ENCODE results near the gene DLAT. TPM values are rescaled to one million over a fixed set of nuclear protein-coding genes. Genes with fewer than 3 reads are reported as not detected.

DLAT gene
- total and polyA plus RNA-seq, 11 donors: 48.7 to 179 (median 157) TPM

- ATAC-seq (no peak), DNase-seq (no peak)
- peaks cover 0 to 9% (median 0%) of the 10 kb centered on the region in 9 donors for H3K36me3 ChIP-seq
- no peak overlapping the region for H3K4me3 ChIP-seq
- H3K9me3 ChIP-seq: peaks cover 0 to 10% (median 0%) of the 10 kb centered on the region in 12 donors
- peaks cover 0 to 8% (median 0%) of the 10 kb centered on the region in 12 donors for H3K4me1 ChIP-seq
- H3K27me3 ChIP-seq: no peaks in the 10 kb centered on the region
- intact Hi-C loops (cut with DNase I): no loop called here
- WGBS, 4 donors: 94 to 98% (median 96%) methylated on average over 8 of the region's 8 CpGs
- no peak overlapping the region for H3K27ac ChIP-seq
- TF ChIP-seq POLR2A (IDR thresholded peaks at IDR 0.05): no peak
- TF ChIP-seq, protein P1, sequence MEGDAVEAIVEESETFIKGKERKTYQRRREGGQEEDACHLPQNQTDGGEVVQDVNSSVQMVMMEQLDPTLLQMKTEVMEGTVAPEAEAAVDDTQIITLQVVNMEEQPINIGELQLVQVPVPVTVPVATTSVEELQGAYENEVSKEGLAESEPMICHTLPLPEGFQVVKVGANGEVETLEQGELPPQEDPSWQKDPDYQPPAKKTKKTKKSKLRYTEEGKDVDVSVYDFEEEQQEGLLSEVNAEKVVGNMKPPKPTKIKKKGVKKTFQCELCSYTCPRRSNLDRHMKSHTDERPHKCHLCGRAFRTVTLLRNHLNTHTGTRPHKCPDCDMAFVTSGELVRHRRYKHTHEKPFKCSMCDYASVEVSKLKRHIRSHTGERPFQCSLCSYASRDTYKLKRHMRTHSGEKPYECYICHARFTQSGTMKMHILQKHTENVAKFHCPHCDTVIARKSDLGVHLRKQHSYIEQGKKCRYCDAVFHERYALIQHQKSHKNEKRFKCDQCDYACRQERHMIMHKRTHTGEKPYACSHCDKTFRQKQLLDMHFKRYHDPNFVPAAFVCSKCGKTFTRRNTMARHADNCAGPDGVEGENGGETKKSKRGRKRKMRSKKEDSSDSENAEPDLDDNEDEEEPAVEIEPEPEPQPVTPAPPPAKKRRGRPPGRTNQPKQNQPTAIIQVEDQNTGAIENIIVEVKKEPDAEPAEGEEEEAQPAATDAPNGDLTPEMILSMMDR (IDR thresholded peaks at IDR 0.05): no peak
These were observed 80.9 kb downstream of the DLAT start for GRCh38 chr11:112106070-112106469.

Other genes with a start within 250 kb of the DLAT start
- gene ALG9, start 153.8 kb upstream of the DLAT start, total RNA-seq: 10 to 100 TPM; 13.5 to 26.5 (median 17.6) TPM
- 10 to 100 TPM; 16.2 to 20.9 TPM for gene ALG9, start 153.8 kb upstream of the DLAT start, polyA plus RNA-seq
- 1 to 10 TPM in 6 of 9 donors, under 1 TPM in 3; 0.93 to 2.0 (median 1.3) TPM for gene FDXACB1, start 146.2 kb upstream of the DLAT start, total RNA-seq
- gene FDXACB1, start 146.2 kb upstream of the DLAT start, polyA plus RNA-seq: 1 to 10 TPM in 1 of 2 donors, under 1 TPM in 1; 0.69 to 1.1 TPM
- gene CFAP68, start 145.9 kb upstream of the DLAT start, total RNA-seq: 10 to 100 TPM; 11.9 to 38.7 (median 31.8) TPM
- 10 to 100 TPM; 12.9 to 39.5 TPM for gene CFAP68, start 145.9 kb upstream of the DLAT start, polyA plus RNA-seq
- over 10,000 TPM in 2 of 9 donors, 1,000 to 10,000 TPM in 7; 4,504 to 20,720 (median 7,991) TPM for gene CRYAB, start 113.6 kb upstream of the DLAT start, total RNA-seq
- over 10,000 TPM; 11,485 to 15,236 TPM for gene CRYAB, start 113.6 kb upstream of the DLAT start, polyA plus RNA-seq
- gene HSPB2, start 112.7 kb upstream of the DLAT start, total RNA-seq: 10 to 100 TPM in 7 of 9 donors, 1 to 10 TPM in 2; 5.5 to 66.7 (median 20.9) TPM
- gene HSPB2, start 112.7 kb upstream of the DLAT start, polyA plus RNA-seq: 10 to 100 TPM; 59.8 to 67.9 TPM
- gene C11orf52, start 106.5 kb upstream of the DLAT start, total RNA-seq: 1 to 10 TPM in 8 of 9 donors, under 1 TPM in 1; 0.79 to 8.3 (median 2.0) TPM
- 1 to 10 TPM; 2.3 to 2.9 TPM for gene C11orf52, start 106.5 kb upstream of the DLAT start, polyA plus RNA-seq
- 10 to 100 TPM; 15.0 to 34.9 (median 20.5) TPM for gene DIXDC1, start 88.1 kb upstream of the DLAT start, total RNA-seq
- gene DIXDC1, start 88.1 kb upstream of the DLAT start, polyA plus RNA-seq: 10 to 100 TPM in 1 of 2 donors, 1 to 10 TPM in 1; 3.9 to 10.6 TPM
- 1 to 10 TPM; 1.4 to 6.9 (median 2.1) TPM for gene PIH1D2, start 48.6 kb downstream of the DLAT start, total RNA-seq
- gene PIH1D2, start 48.6 kb downstream of the DLAT start, polyA plus RNA-seq: 1 to 10 TPM; 1.4 to 2.4 TPM
- gene NKAPD1, start 48.9 kb downstream of the DLAT start, total RNA-seq: 10 to 100 TPM in 3 of 9 donors, 1 to 10 TPM in 6; 5.1 to 12.5 (median 7.6) TPM
- gene NKAPD1, start 48.9 kb downstream of the DLAT start, polyA plus RNA-seq: 10 to 100 TPM in 1 of 2 donors, 1 to 10 TPM in 1; 4.2 to 10.9 TPM
- gene TIMM8B, start 61.3 kb downstream of the DLAT start, total RNA-seq: 100 to 1,000 TPM; 113 to 203 (median 148) TPM
- 100 to 1,000 TPM; 210 to 327 TPM for gene TIMM8B, start 61.3 kb downstream of the DLAT start, polyA plus RNA-seq
- 100 to 1,000 TPM; 173 to 314 (median 245) TPM for gene SDHD, start 61.5 kb downstream of the DLAT start, total RNA-seq
- 100 to 1,000 TPM; 235 to 236 TPM for gene SDHD, start 61.5 kb downstream of the DLAT start, polyA plus RNA-seq
- 10 to 100 TPM in 2 of 9 donors, 1 to 10 TPM in 6, under 1 TPM in 1; 0.88 to 23.9 (median 2.0) TPM for gene IL18, start 138.7 kb downstream of the DLAT start, total RNA-seq
- gene IL18, start 138.7 kb downstream of the DLAT start, polyA plus RNA-seq: 1 to 10 TPM; 1.1 to 3.4 TPM
- gene TEX12, start 142.0 kb downstream of the DLAT start, total RNA-seq: under 1 TPM in 2 of 9 donors, not detected in 7; 0.36 to 0.57 TPM
- gene TEX12, start 142.0 kb downstream of the DLAT start, polyA plus RNA-seq: under 1 TPM in 1 of 2 donors, not detected in 1; 0.27 TPM
- gene BCO2, start 150.1 kb downstream of the DLAT start, total RNA-seq: 100 to 1,000 TPM in 4 of 9 donors, 10 to 100 TPM in 5; 51.8 to 126 (median 86.1) TPM
- gene BCO2, start 150.1 kb downstream of the DLAT start, polyA plus RNA-seq: 10 to 100 TPM; 58.4 to 80.7 TPM
- gene PTS, start 201.0 kb downstream of the DLAT start, total RNA-seq: 10 to 100 TPM; 21.6 to 45.8 (median 29.9) TPM
- gene PTS, start 201.0 kb downstream of the DLAT start, polyA plus RNA-seq: 10 to 100 TPM; 54.4 to 77.7 TPM
- not detected for gene PLET1, start 235.5 kb downstream of the DLAT start, total RNA-seq
- gene PLET1, start 235.5 kb downstream of the DLAT start, polyA plus RNA-seq: not detected

Data from heart left ventricle (tissue), 16 donors.